MM.1S (cell line): ENCODE results near the gene SLC4A1AP.

Experiments
- CTCF ChIP-seq: fragments of 300-600 bp; sonication (generic); IDR thresholded peaks from 2 replicates; pipeline ENCODE4 v1.5.1; 2016; ENCODE audit warnings: antibody characterized with exemption, low read length, mixed read lengths
- EZH2 ChIP-seq: fragments of 300-600 bp; sonication (generic); optimal IDR thresholded peaks from 2 replicates; pipeline ENCODE3; 2017; ENCODE audit warnings: low read depth, mild to moderate bottlenecking, antibody characterized with exemption, low read length, mixed read lengths
- EZH2phosphoT487 ChIP-seq: fragments of 300-600 bp; sonication (generic); IDR thresholded peaks from 2 replicates; pipeline ENCODE4 v1.6.1; 2018; ENCODE audit warnings: antibody characterized with exemption, low read length

- TF ChIP-seq CTCF: no peak
- TF ChIP-seq EZH2: no peak
- TF ChIP-seq EZH2phosphoT487: no peak
Measured at GRCh38 chr2:27708257-27708654, 44.6 kb downstream of the SLC4A1AP start.
